GM18499 (cell line): ENCODE measurements around the gene KRT79.

Source experiments
- ATAC-seq: cut with Tn5 transposase; IDR thresholded peaks from one replicate; pipeline ENCODE4 v1.9.1; 2021; ENCODE audit warnings: moderate number of reproducible peaks; ENCODE audit not compliant: insufficient read depth, unreplicated experiment

KRT79 gene

DNA sequence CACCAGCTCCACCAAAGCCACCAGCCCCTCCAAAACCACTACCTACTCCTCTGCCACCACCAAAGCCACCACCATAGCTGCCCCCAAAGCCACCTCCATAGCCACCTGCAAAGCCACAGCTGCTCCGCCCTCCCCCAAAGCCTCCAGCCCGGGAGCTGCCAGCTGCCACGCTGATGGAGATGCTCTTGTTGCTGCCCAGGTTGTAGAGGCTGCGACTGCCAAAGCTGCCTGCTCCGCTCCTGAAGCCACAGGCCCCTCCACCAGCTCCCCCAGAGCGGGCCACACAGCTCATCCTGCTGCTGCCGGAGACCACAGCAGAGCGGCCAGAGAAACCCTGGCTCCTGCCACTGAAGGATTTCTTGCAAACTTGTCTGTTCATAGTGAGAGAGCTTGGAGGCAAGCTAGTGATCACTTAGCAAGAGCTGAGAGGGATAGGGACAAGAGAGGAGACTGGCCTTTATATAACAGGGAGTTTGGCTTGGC lies 57.2 kb downstream of the KRT79 start, which contains the start of gene KRT76:
KRT76 (minus strand) TSS at position 433 of the 483 bp plus-strand sequence; CDS start at position 379, 54 bp downstream.
- no peak for ATAC-seq

DNA sequence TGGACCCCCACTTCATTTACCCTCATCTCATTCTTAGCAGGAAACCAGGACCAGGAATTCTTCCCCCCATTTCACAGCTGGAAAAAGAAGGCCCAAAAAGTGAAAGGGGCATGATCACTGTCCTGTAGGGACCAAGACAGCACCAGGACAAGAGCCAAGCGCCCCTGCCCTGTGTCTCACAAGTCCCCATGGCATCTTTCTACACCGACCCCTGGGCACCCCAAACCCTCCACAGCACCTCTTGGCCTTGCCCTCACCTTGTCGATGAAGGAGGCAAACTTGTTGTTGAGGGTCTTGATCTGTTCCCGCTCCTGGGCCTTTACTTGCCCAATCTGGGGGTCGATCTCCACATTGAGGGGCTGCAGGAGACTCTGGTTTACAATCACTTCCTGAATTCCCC lies 57.7 kb downstream of the KRT79 start:
- no peak for ATAC-seq

DNA sequence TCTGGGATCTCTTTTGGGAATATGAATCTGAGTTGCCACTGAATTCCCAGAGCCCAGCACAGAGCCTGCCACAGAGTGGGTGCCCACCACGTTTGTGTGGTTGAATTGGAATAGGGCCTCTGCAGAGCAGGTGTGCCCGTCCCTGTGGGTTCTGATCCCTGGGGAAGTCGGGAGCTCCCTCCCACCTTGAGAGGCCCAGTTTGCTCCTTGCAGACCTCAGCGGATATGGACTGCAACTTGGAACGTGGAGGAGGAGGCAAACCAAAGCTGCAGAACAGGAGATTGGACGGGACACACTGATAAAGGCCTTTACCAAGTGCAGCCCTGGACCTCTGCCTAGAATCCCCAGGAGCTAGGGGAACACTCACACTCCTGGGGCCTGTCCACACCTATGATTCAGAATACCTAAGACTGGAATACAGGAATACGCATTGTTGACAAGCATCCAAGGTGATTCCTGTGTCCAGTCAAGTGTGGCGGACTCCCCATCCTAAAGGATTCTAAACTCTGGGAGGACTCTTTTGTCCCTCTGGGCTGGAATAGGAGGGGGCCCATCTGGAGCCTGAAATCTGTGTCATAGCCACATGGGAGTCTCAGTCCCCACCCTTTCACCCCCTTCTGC lies 59.4 kb downstream of the KRT79 start:
- no peak for ATAC-seq

DNA sequence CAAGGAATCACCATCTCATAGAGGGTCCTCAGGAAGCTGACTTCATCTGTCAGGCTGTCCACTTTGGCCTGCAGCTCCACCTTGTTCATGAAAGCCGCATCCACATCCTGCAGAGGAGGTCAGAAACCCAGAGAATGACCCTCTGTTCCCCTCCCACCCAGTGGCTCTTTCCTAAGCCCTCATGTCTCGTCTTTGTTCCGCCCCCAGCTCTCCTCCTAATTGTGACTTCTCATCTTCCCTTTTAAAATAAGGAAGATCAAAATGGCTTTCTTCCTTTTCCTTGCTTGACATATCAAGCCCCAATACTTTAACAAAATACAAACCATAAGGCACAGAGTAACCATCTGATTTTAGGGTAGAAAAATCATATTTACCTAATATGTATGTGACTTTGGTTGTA lies 61.3 kb downstream of the KRT79 start:
- no peak for ATAC-seq

DNA sequence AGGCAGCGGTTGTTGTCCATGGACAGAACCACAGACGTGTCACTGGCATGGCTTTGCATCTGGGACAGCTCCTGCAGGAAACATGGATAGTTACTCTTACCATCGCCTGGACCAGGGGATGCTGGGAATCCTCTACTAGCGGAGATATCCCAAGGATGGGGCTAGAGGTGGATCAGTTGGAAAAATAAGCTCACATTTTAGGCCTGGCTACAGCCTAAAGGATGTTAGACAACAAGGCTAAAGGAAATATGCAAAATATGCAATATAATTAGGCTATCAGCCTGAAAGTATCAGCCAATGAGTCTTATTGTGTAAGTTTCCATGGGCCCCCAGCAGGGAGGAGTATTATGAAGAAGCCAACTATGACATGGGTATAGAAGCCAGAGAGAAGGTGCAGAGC lies 61.9 kb downstream of the KRT79 start:
- ATAC-seq, result no peak

DNA sequence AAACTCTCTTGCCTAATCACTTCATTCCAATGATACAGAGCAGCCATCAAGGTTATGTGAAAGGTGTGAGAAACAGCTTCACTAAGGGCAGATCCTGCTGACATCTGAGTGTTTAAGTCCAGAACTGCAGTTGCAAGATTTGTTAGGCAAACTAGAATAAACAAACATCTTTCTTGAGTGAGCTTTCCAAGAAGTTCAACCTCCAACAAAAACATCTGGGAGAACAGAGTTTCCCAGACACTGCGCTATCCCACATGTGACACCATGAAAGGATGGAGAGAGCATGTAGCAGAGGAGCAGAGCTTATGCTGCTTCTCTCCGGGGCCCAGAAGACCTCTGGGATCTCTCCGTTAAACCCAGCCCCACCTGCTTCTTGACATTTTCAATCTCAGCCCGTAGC lies 62.6 kb downstream of the KRT79 start:
- ATAC-seq, result no peak
